Measurements from ENCODE around the gene SDSL.

DNA sequence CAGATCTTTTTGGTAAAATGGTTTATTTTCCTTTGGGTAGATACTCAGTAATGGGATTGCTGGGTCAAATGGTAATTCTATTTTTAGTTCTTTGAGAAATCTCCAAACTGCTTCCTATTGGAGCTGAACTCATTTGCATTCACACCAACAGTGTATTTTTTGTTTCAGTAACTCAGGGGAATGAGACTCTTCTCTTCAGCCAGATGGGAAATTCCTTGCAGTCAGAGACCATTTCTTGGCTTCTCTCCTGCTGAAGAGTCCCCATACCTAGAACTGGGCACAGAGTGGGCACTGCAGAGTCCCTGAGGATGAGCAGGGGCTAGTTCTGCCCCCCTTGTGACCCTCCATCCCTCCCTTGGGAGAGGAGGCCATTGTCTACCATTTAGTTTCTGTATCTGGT is 10.8 kb downstream of the SDSL start:
- TF ChIP-seq, protein P1, sequence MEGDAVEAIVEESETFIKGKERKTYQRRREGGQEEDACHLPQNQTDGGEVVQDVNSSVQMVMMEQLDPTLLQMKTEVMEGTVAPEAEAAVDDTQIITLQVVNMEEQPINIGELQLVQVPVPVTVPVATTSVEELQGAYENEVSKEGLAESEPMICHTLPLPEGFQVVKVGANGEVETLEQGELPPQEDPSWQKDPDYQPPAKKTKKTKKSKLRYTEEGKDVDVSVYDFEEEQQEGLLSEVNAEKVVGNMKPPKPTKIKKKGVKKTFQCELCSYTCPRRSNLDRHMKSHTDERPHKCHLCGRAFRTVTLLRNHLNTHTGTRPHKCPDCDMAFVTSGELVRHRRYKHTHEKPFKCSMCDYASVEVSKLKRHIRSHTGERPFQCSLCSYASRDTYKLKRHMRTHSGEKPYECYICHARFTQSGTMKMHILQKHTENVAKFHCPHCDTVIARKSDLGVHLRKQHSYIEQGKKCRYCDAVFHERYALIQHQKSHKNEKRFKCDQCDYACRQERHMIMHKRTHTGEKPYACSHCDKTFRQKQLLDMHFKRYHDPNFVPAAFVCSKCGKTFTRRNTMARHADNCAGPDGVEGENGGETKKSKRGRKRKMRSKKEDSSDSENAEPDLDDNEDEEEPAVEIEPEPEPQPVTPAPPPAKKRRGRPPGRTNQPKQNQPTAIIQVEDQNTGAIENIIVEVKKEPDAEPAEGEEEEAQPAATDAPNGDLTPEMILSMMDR (conservative IDR thresholded peaks at IDR 0.05; ENCODE audit: low read length), result no peak
- TF ChIP-seq EZH2phosphoT487 (IDR thresholded peaks at IDR 0.05; ENCODE audit: borderline replicate concordance, low read depth, low read length), result no peak
